COLO668 (cell line): Measurements from ENCODE around the gene FGF21.

Experiments
- DNase-seq: peaks from one replicate; lab custom pipeline; 2025; ENCODE audit not compliant: unreplicated experiment; lab: John Stamatoyannopoulos, UW

The FGF21 gene

DNA sequence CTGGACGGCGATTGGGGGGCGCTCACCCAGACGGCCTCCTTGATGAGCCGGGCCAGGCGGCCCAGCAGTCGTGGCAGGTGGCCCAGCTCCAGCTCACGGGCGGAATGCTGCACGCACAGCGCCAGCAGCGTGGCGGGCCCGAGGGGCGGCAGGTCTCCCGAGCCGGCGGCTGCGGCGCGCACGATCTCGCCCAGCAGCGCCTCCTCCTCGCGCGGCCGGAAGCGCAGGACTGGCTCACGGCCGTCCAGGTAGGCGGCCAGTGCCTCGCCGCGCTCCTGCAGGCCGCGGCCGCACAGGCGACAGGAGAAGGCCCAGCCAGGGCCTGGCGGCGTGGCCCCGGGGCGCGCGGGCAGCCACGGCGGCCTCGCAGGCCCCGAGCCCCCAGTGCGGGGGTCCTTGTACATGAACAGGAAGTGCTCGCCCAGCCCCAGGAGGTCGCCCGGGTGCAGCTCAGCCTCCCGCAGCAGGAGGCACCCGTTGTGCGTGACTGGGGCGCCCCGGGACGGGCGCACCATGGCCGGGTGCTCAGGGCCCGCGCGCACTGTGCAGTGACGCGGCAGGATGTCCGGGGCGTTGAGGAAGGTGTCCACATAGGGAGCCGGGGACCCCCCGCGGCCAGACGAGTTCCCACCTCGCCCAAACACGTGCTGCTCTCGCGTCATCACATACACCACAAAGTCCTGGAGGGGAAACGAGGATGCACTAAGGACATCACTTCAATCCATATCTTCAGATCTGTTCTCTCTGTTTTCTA lies 26.2 kb upstream of the FGF21 start:
- peak; percentile 53 for DNase-seq

DNA sequence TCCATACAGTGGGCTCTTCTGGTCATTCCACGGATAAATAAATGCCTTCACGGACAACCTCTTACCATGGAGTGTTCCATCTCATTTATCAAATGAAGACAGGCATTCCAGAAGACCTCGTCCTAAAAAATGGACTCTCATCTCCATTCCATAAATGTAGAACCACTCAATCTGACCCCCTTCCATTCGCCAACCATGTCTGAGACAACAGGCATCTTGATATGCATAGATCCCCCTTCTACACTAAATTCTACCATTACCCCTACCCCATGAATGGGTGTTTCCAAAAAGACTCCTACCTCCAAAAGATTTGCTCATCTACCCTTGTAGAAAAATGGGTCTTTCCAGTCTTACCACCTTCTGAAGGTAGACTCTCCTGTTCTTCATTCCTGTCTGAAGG lies 23.9 kb upstream of the FGF21 start:
- DNase-seq = no peak

DNA sequence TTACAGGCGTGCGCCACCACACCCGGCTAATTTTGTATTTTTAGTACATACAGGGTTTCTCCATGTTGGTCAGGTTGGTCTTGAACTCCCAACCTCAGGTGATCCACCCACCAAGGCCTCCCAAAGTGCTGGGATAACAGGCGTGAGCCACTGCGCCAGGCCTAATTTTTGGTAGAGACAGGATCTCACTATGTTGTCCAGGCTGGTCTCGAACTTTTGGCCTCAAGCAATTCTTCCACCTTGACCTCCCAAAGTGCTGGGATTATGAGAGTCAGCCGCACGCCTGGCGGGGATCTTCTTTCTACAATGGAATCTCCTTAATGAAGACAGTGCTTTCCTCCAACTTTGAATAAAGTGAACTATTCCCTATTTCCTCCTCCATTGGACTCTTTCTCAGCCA lies 20.7 kb upstream of the FGF21 start:
- DNase-seq = no peak

DNA sequence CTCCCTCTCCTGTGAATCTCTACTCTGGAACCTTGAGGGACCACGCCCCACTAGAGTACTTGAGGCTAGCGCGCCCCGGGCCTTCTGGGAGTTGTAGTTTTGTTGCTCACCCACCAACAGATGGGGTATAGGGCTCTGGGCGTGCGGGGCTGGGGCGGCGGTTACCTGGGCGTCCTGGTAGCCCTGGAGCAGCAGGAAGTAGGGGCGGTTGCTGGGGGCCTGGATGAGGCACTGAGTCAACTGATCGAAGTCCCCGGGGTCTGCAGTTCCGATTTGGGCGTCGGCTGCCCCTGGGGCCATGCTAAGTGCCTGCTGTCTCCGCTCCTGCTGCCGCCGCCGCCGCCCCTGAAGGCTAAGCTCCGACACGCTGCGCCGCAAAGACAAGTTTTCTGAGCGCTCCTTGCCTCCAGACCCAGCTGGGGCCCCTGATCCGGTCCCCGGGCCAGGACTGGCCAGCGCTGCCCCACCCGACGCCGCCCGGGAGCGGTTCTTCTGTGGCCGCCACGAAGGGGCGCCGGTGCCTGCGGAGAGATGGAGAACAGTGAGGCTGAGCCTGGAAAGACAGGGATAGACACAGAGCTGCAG lies 20.2 kb upstream of the FGF21 start:
- DNase-seq = no peak

DNA sequence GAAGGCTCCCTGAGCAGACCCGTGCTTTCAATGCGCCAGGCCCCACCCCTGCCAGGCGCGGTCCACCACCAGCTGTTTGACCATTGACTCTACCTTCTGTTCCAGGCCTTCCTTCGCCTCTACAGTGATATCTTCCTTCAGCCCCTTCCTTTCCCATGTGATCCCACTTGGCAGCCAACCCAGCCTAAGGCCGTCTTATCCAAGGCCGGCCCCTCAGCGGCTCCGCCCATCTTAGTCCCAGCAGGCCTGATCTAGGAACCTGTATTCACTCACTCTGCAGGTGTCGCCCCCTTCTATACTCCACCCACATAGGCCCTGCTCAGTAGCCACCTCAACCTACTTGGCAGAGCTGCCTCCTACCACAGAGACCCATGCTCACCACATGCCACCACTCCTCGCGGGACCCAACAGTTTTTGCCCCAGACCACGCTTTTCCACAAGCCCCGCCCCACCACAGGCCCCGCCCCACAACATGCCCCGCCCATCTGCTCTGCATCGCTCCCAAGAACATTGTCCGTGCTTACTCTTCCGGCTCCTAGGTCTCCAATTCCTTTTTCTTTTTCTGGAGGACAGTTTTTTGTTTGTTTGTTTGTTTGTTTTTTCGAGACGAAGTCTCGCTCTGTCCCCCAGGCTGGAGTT lies 17.8 kb upstream of the FGF21 start:
- DNase-seq = peak; percentile 11

DNA sequence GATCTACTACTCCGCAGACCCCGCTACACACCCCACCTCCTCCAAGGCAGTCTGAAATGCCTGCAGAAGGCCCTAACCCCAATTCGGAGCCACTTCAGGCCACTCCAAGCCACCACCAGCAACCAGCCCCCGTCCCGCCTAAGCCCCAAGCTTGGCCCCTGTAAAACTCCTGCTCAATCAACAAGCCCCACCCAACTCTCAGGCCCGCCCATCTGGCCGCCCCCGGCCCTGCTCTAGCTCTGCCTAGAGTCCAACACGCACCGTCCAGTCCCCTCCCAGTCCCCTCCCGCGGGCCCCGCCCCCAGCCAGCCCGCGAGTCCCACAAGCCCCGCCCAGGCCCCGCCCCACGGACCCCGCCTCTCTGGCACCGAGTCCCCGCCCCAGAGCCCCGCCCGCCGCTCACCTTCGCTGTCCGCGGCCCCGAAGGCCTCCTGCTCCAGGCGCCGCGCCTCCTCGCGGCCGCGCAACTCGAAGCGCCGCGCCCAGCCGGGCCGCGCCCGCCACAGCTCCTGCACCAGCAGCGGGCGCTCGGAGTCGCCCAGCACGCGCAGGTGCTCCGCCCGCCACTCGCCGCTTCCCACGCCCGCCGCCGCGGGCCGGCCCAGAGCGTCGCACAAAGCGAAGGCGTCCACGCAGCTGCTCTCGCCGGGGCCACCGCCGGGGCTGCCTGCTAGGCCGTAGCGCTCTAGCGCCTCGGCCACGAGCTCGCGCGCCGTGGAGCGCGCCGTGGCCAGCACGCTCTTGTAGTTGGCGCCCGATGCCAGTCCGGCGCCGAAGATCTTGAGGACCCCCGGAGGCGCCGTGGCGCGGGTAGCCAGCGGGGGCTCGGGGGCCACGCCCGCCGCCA lies 16.5 kb upstream of the FGF21 start:
- peak; percentile 97 for DNase-seq

DNA sequence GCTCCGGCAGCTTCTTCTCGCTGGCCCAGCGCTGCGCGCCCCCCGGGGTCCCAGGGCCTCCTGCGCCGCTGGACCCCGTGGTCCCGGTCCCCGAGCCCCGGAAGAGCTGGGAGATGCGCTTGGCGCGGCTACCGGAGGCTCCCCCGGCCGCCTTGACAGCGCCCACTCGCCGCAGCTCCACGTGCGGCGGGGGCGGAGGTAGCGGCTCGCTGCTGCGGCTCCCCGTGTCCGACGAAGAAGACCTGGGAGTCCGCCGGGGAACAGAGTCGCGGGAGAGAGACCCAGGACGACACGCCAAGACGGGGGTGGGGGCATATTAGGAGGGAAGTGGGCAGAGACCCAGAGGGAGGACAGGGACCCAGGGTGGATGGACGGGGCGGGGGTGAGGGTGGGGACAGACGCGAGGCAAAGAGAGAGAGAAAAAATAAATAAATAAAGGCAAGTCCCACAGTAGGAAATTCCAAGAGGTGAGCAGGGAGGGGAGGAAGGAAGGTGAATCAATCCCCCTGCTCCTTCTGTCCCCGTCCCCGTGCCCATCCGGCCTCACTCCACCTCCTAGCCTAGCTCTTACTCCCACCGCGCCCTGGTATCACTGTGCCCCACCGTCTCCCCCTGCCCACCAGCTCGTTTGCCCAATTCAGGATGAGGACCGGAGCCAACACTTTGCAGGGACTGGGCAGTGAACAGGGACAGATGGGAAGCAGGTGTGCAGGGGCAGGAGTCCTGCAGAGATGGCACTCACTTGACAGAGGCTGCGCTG lies 15.7 kb upstream of the FGF21 start:
- DNase-seq = peak; percentile 67

DNA sequence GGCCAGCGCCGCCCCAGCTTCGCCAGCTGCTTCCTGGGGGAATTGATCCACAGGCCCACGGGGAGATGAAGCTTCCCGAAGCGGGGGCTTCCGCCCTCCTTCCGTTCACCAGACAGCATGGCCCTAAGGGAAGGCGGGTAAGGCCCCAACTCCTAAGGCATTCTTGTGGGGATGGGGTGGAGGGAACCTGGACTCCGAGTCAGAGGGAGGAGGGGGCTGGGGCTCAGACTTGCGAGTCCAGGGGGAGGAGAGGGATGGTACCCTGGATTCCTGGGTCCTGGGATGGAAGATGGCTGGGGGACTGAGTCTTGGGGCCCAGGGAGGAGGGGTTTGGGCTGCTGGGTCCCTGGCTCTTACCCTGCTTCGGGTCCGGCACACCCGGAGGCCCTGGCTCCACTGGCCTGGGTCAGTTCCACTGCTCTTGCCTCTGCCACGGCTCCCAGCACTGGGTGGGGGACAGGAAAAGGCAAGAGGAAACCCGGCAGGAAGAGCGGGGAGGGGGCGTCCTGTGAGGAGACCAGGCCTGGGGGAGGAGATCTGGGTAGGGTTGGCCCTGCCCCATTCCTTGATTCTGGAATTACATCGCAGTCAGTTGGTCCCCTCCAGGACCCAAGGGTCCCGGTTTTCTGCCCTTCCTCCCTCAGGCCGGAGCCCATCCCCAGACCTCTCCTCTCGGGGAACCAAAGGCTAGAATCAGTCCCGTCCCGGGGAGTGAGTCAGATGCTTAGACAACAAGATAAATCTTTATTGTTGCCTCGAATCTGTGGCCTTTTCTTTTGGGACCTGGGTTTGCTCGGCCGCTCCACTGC lies 15.0 kb upstream of the FGF21 start, which contains the start of gene RASIP1:
TSS of gene RASIP1 (minus strand) at position 447 of the 809 bp plus-strand sequence. CDS start at position 119, 328 bp downstream.
- DNase-seq = no peak

DNA sequence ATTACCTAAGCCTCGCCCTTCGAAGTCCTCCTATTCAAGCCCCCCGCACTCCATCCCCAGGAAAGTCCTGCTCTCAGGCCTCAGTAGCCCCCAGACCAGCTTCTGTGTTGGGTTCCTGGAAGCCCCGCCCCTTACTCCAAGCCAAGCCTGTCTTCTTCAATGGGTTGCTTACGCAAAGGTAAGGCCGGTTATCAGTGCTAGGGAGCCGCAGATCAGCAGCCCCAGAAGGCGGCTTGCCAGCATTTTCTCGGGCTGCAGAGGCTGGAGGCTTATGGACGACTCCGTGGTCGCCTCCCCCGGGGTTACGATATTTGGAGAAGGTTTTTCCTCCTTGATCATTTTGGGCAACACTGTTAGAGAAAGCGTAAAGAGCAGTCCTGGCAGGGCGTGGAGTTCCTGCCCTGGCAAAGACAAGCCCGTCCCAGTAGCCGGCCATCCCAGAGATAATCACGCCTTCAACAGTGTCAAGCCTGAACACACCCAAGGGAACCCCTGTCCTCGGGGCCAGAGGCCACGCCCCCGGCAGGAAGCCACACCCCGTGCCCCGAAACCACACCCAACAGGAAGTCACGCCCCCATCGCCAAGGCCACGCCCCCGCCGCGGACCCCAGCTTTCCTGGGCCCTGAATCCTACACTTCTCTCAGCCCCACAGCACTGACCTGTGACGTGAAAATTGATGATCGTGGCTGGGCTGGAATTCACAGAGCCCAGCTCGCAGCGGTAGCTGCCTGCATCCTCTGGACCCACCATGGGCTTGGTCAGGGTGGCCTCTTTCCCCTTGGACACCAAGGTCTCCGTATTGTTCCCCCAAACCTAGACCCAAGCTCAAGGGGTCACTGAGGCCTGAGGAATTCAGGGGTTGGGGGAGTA lies 14.0 kb upstream of the FGF21 start:
- peak; percentile 30 for DNase-seq

DNA sequence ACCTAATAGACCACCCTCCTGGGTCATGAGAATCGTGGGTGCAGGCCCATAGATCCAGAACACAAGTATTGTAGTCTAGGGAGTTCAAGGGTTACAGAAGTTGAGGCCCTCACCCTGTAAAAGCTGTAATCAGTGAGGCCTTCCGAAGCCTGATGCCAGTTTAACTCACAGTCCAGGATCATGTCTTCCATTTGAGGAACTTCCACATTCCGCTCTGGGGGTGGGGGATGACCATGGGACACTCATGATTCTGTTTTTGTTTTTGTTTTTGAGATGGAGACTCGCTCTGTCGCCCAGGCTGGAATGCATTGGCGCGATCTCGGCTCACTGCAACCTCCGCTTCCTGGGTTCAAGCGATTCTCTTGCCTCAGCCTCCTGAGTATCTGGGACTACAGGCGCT lies 13.2 kb upstream of the FGF21 start:
- no peak for DNase-seq

DNA sequence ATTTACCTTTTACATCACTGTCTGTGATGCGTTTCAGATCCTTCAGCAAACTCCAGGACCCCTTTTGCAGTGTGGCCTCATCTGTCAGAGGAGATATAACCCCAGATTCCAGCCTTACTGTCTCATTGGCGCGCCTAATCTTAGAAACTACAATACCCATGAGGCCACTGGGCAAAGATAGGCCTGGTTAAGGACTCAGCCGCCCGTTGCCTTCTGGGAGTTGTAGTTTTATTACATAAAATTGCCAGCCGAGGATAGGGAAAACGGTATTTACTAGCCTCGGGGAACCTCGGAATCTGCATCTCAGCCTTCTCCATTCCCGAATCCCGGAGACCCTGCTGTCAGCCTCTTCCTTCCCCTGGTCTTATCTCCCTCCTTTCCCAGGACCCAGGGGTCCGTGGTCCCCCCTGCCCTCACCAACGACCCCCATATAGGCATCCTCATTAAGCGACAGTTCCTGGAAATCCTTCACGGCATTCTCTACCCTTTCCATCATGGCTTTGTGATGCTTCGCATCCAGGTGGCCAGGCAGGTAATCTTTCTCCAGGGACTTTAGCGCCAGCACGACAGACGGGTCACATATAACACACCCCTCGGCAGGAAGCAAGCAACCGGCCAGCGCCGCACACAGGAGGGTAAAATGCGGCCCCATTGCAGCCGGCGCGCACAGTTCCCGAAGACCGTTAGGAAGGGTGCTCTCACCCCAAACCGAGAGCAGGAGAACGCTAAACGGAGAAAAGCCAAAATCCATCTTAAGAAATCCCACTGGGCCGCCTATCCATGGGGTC lies 9.9 kb upstream of the FGF21 start:
- DNase-seq = peak; percentile 44

DNA sequence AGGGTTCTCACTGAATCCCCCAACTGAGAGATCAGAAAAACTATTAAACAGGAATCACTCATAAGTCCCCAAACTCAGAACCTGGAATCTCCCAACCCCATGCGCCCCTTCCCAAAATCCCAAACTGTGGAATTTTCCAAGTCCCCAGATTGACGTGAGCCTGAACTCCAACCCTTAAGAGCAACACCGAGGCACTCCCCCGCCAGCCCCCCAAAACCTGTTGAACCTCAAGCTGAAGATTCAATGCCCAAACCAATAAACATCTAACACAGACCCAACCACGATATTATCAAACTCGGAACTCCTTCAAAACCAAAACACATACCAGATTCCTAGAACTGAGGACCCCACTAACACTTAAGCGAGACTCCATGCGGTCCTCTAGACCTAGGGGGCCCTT lies 9.2 kb upstream of the FGF21 start:
- DNase-seq = no peak

DNA sequence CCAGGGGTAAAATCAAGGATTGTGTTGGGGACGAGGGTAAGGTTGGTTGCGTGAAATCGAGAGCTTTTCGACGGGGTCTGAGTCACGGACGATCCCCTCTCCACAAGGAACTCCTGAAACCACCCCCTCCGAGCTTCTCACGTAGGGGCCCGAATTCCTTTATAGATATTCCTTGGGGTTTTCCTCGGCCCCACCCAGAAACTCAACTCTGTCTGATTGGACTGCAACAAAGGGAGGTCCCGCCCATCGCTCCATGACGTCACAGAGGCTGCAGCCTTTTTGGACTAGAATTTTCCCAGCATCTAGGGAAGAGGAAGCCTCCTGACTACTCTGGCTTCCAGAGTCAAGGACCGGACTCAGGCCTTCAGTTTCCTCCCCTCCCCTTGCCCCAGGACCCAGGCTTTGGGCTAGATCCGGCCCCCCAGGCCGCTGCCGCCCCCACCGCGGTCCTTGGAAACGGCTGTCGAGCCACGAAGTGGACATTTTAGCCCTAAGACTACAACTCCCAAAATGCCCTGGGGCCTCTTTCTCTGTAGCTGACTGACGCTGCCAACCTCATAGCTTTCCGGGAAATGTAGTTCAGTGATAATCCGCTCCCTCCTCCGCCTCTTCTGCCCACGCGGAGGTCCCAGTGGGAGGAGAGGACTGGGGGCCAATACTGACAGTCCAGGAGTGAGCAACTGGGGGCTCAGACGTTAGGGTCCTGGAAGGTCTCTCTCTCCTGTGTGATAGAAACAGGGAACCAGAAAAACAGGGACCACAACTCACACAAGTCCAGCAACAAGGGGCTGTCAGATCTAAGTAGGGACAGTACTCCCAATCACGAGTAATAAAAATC lies 8.4 kb upstream of the FGF21 start, which contains the start of gene IZUMO1:
TSS of gene IZUMO1 (minus strand) at position 172 of the 838 bp plus-strand sequence. CDS start 1,050 bp downstream, outside the sequence.
- no peak for DNase-seq

DNA sequence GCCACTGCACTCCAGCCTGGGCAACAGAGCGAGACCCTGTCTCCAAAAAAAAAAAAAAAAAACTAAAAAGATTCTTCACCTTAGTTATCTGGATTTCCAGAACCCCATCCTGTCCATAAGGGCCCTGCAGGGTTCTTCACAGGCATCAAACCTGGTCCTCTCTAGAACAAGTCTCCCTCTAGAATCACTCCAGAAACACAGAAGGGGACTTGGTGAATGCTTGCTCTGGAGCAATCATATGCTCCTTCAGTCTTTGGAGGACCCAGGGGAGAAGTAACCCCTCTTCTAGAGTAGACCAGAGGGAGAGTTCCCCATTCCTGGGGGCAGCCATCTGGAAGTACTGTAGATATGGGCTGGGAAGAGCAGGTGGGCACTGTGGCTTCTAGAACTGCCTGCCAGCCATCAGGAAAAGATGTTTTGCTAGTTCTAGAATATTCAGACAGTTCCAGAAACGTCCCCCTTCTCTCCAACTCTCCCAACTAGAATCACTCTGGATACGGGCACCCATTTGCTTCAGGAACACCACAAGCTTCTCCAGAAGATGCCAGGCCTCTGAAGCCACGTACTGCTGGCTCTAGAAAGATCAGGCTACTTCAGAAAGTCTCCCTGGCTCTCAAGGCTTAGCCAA lies 5.6 kb upstream of the FGF21 start:
- no peak for DNase-seq

DNA sequence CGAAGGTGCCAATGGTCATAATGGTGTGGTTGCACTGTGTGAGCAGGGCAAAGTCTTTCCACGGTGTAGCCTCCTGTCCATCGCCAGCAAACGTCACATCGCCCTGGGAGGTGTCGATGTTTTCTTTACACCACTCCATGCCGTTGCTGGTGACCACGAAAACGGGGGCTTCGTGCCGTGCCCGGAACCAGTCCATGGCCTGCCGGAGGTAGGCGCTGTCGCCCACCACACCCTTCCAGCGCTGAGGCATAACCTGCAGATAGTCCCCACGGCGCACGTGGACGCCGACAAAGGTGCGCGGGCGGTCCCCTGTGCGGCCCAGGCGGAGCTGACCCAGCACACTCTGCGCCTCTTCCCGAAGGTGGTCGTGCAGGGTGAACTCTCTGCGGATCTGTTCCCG lies 5.0 kb upstream of the FGF21 start:
- no peak for DNase-seq

DNA sequence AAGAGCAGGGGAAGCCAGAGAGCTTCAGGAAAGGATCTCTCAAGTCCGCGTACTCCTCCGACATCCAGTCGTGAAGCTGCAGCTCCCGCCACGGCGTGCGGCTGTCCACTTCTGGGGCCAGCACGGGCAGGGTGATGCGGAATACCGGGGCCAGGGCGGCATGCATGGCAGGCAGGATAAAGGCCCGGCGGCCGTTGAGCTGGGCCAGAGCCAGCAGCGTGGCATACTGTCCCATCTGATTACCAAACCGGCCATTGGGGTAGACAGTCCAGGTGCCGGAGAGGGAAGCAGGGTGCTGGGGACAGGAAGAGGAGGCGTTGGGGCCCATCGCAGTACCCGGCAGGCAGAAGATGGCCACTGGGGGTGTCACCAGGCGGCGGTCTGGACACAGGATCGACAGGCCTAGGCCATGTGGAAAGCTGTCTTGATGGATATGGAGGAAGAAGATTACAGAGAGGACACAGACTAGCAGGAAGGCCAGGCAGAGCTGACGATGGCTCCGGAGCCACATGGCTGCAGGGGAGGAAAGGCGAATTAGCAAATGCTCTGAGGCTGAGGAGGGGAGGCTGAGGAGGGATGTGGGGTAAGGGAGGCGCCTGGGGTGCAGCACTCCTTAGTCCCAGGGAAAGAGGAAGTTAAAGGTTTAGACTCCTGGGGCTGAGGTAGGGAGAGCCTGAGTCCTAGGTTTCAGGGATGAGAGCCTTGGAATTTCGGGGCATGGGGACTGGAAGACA lies 4.4 kb upstream of the FGF21 start:
- no peak for DNase-seq
